NCI-H128 (cell line): ENCODE results near the gene SMARCAL1.

ENCODE experiments used
- DNase-seq: peaks from one replicate; lab custom pipeline; 2025; ENCODE audit not compliant: unreplicated experiment; lab: John Stamatoyannopoulos, UW

Gene SMARCAL1

GRCh38 chr2:216526939-216527338, 114.7 kb downstream of the SMARCAL1 start:
- no peak for DNase-seq

- no peak for DNase-seq
Measured at GRCh38 chr2:216527600-216527999, 115.3 kb downstream of the SMARCAL1 start.

- DNase-seq, result no peak
Measured at GRCh38 chr2:216532562-216532961, 120.3 kb downstream of the SMARCAL1 start.
